AG10803 (cell line): Measurements from ENCODE around the gene MRPS16.
"Not testable (repeated sequence)": the region's sequence is repeated elsewhere in the genome, so short reads cannot be mapped to it uniquely, and the experiment has no call there.

ENCODE experiments used
- DNase-seq: peaks from one replicate; pipeline ENCODE4 v3.0.0; 2010; ENCODE audit warnings: low read depth
- H3K4me3 ChIP-seq: 2 replicates; pipeline ENCODE4 v1.5.1; 2011; ENCODE audit warnings: mild to moderate bottlenecking, low read length, control low read depth
- CTCF ChIP-seq: conservative IDR thresholded peaks from 2 replicates; pipeline ENCODE4 v1.5.1; 2011; ENCODE audit warnings: mild to moderate bottlenecking, low read length, control low read depth, inconsistent platforms

MRPS16 gene

GRCh38 chr10:73263693-73264347, 11.4 kb upstream of the MRPS16 start:
- peak; percentile 34 for DNase-seq
- TF ChIP-seq CTCF: peak; percentile 64
- no peak overlapping the region for H3K4me3 ChIP-seq

- no peak overlapping the region for H3K4me3 ChIP-seq
- TF ChIP-seq CTCF: no peak
- DNase-seq: no peak
Observed at GRCh38 chr10:73262880-73263555, 10.6 kb upstream of the MRPS16 start.

GRCh38 chr10:73262105-73262730, 9.8 kb upstream of the MRPS16 start:
- H3K4me3 ChIP-seq: no peak overlapping the region
- TF ChIP-seq CTCF: no peak
- peak; percentile 89 for DNase-seq

GRCh38 chr10:73261362-73261995, 9.0 kb upstream of the MRPS16 start:
- no peak for TF ChIP-seq CTCF
- H3K4me3 ChIP-seq: no peak overlapping the region

GRCh38 chr10:73258612-73259011, 6.2 kb upstream of the MRPS16 start:
- not testable (repeated sequence) for H3K4me3 ChIP-seq, DNase-seq

More at GRCh38 chr10:73261362-73261995, 9.0 kb upstream of the MRPS16 start:
- DNase-seq: no peak

GRCh38 chr10:73253225-73253555, 746 bp upstream of the MRPS16 start:
- H3K4me3 ChIP-seq: peak overlapping the region; percentile 99
- TF ChIP-seq CTCF: no peak; the same call in 1 of the 2 replicates
- DNase-seq: no peak

GRCh38 chr10:73251683-73252444, 580 bp downstream of the MRPS16 start:
- no peak for DNase-seq
- no peak for TF ChIP-seq CTCF
- H3K4me3 ChIP-seq: peak overlapping the region; percentile 99
